Activated CD4-positive, CD25-positive, alpha-beta regulatory T cell (primary cell): ENCODE results near the gene CLEC11A.

Experiments
- DNase-seq, 4 experiments: peaks; one replicate each; lab custom pipeline; 2025; lab: John Stamatoyannopoulos, UW

The CLEC11A gene, protein sequence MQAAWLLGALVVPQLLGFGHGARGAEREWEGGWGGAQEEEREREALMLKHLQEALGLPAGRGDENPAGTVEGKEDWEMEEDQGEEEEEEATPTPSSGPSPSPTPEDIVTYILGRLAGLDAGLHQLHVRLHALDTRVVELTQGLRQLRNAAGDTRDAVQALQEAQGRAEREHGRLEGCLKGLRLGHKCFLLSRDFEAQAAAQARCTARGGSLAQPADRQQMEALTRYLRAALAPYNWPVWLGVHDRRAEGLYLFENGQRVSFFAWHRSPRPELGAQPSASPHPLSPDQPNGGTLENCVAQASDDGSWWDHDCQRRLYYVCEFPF

DNA sequence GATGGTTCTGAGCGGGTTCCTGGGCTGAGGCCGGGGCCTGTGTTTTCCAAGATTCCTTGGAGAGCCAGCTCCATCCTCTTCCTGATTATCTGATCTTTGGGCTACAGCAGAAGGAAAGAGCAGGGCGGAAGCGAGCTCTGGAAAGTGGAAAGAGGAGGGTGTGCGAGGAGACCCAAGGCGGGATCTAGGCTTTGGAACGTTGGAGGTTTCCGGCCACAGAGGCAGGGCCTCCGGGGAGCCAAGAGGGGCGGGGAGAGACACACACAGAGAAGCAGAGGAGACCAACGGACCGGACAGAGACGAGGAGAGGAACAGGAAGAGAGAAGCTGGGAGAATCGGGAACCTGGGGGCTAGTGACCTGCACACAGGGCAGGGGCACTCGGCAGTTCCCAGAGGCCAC, at the start of gene CLEC11A:
Gene CLEC11A, plus strand, starts transcription at position 296 of the 400 bp plus-strand sequence. CDS start 162 bp downstream, outside the sequence.
- DNase-seq: no peak

- no peak for DNase-seq
Observed at GRCh38 chr19:50676625-50677197, 46.5 kb upstream of the CLEC11A start.

DNA sequence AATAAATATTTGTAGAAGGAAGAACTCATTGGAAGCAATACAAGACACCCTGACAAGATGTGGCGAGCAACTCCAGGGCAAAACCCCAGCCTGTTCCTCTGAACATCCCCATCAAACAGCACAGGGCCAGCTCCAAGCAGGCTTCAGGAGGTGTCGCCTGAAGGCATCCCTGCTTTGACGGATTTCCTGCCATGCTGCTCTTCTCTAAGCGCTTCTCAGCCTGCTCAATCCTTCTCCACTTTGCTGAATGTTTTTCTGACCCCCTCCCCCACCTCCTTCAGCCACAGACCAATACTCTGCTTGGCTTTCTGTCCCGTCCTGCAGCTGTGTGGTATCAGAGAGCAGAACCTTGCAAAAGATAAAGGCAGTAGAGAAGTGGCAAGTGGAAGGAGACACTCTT, 45.5 kb upstream of the CLEC11A start:
- DNase-seq: no peak

GRCh38 chr19:50678323-50678722, 44.8 kb upstream of the CLEC11A start:
- DNase-seq: no peak

DNA sequence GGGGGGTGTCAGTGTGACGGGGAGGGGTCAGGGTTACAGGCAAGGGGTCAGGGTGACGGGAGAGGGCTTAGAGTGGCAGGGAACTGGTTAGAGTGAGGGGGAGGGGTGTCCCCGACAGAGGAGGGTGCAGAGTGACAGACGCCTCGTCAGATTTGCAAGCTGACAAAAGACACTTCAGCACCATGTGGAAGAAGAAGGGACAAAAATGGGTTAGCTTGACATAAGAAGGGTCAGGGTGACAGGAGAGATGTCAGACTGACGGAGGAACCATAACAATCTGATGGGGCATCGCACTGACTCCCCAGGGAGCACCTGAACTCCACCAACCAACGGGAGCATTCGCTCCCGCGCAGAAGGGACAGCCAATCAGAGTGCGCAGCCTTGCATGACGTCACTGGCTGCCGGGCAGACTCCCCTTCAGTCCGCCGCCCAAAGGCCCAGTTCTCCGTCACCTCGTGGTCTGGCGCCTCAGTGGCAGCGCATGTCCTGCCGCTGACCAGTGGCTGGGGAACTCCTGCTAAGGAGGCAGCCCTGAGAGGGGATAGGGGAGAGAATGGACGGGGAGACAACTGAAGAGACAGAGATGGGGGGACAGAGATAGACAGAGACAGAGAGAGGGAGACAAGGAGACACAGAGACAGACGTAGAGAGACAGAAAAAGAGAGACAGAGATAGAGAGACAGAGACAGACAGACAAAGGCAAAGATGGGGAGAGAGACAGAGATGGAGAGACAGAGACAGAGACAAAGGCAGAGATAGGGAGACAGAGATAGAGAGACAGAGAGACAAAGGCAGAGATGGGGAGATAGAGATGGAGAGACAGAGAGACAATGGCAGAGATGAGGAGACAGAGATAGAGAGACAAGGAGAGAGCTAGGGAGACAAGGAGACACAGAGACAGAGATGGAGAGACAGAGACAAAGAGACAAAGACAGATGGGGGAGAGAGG, 43.7 kb upstream of the CLEC11A start:
- peak; percentile 11 to 45 (median 23) for DNase-seq

GRCh38 chr19:50686310-50687032, 36.7 kb upstream of the CLEC11A start:
- DNase-seq: no peak

GRCh38 chr19:50688766-50689165, 34.4 kb upstream of the CLEC11A start:
- DNase-seq: no peak

DNA sequence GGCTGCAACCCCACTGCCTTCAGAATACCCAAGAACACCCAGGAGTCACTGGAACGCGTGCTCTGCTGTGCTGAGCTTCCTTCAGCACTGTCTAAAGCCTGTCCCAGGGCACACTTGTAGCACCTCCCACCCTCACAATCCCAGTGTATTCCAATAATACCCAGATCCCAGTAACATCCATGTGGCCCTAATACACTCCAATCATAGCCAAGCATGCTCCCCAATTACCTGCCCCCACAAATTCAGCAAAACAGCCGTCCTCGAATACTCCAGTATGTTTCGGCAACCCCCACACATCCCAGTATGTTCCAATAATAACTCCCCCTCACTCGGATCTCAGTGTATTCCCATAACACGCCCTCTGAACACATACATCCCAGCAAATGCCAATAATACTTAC, 32.7 kb upstream of the CLEC11A start:
- no peak for DNase-seq

- DNase-seq: no peak
Observed at GRCh38 chr19:50693064-50693975, 29.8 kb upstream of the CLEC11A start.

GRCh38 chr19:50694815-50695145, 28.4 kb upstream of the CLEC11A start:
- no peak for DNase-seq

DNA sequence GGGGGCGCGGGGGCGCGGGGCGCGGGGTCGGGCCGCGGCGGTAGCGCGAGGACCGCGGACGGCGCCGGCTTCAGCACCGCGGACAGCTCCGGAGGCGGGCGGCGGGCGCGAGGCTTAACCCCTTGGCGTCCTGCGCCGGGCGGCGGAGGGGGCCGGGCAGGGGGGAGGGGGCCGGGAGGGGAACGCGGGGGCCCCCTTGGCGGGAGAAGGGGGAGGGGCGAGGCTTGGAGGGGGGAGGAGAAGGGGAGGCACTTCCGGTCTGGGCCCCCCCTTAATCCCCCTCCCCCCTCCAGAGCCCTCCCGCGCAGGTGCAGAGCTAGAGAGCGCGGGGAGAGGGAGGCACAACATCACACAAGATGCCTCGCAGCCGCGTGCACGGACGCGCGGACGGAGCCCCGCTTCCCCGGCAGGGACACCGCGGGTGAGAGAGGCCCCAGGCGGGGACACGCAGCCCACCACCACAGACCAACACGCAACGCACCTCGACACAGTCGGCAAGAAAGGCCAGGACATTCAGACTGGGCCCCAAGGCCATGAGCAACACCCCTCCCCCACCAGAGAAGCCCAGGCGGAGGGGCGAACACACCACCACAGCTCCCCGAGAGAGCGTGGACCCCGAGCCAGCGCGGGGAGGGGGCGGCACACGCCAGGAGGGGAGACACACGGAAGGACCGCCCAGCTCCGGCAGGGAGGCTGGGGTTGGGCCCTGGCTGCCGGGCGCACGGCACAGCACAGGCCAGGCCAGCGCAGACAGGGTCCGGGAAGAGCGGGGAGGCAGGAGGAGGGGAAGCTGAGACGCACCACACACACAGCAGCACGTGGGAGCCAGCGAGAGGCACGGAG, 27.7 kb upstream of the CLEC11A start:
- DNase-seq: no peak

GRCh38 chr19:50696094-50696483, 27.1 kb upstream of the CLEC11A start:
- no peak for DNase-seq

GRCh38 chr19:50697414-50698124, 25.6 kb upstream of the CLEC11A start:
- no peak for DNase-seq

DNA sequence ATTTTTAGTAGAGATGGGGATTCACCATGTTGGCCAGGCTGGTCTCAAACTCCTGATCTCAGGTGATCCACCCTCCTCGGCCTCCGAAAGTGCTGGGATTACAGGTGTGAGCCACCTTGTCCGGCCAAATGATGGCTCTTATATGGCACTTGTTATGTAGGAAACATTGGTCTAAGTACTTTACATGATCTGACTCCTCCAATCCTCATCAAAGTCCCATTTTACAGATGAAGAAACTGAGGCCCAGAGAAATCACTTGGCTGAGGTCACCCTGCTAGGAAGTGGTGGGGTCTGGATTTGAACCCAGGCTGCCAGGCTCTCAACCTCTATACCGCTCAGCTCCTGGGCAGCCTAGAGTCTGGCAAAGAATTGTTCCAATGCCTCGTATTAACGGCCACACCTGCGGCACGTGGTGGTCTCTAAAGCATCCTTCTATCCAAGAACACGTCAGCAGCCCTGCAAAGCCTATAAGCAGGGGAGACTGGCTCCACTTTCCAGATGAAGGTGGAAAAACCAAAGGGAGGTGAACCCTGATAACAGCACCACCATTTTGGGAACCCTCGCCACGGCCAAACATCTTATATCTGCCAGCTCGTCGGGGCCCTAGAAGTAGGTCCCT, 21.7 kb upstream of the CLEC11A start:
- DNase-seq: no peak

DNA sequence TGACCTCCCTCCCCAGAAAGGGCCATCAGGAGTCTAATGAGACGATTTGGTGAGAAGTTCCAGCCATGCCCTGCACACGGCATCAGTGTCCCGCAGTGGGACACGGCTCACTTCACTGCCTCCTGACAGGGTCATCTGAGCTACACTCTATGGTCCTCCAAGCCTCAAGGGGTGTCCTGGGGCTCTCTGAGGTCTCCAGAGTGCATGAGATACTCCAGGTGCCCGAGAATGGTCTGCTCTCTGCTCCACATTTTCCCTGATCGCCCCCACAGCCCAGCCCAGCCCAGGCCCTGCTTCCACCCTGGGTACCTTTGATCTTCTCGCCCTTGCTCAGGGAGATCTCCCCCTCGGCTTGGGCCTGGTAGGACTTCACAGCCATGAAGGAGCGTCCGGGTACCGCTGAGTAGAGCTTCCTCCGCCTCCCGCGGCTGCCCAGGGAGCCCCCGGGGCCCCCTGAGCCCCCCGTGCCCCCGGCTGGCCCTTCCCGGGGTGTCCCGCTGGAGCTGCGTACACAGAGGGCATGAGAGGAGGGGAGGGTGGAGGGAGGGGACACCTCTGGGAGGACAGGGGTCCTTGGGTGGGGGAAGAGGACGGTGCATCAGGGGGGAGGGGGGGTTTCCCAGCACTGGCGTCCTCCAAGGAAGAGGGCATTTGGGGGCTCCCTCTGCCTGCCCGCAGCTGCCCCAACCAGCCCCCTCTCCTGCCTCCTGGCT, 20.9 kb upstream of the CLEC11A start:
- no peak for DNase-seq

DNA sequence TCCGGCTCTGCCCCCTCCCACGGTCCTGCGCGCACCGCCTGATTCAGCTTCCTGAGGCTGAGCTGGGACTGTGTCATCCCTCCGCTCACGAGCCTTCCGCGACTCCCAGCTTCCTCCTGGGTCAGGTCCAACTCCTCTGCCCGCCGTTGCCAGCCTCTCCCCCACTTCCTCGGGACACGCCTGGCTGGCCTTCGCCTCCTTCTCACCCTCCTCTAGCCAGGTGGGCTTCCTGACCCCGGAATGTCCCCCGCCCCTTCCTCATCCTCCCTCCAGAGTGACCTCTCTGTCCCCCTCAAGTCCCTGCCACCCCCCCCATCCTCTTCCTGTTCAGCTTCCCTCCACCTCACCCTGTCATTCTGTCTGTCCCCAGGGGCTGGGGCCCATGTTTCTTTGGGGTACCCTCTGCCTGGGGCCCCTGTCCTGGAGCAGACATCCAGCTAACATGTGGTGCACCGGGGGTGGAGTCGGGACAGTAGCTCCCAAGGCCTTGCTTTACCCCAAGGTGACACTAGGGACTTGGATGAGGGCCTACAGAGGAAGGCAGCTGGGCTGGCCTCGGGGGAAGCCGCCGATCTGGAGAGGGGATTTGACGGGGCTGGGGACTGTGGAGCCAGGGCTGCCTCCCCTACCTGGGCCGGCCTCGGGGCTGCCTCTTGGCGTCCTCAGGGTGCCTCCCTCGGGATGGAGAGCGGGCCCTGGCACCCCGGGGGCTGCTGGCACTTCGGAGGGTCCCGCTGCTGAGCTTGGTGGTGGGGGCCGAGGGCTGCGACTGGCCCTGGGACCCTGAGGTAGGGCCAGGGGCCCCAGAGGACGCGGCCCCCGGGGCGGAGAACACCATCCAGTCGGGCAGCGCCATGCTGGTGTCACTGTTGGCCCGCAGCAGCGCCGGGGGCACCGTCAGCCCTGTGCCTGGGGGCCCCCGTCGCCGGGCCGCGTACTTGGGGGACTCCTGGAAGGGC, 20.0 kb upstream of the CLEC11A start:
- DNase-seq: no peak
